Right cardiac atrium (tissue), 5 donors: ENCODE data around the gene TEX13B. TPM values are rescaled to one million over a fixed set of nuclear protein-coding genes. Genes with fewer than 3 reads are reported as not detected.

Source experiments
- ATAC-seq, 2 donors: fragments of 200-7000 bp; cut with Tn5 transposase; one replicate each; pipeline versions ENCODE4 v1.8.0 to v1.9.1; 2020; ENCODE audit warnings: moderate library complexity in 2 of 2, mild to moderate bottlenecking in 1 of 2
- DNase-seq, 3 donors: peaks; one replicate each; pipeline ENCODE4 v3.0.0-alpha.2; 2020
- H3K27ac ChIP-seq: one replicate; pipeline ENCODE4 v1.5.1; 2013; ENCODE audit warnings: mild to moderate bottlenecking, low read length, control low read depth, moderate library complexity
- H3K27me3 ChIP-seq: one replicate; pipeline ENCODE4 v1.6.1; 2013; ENCODE audit not compliant: control insufficient read depth, insufficient read depth
- H3K4me1 ChIP-seq: one replicate; pipeline ENCODE4 v1.6.1; 2013; ENCODE audit warnings: low read length; ENCODE audit not compliant: control insufficient read depth, insufficient read depth
- H3K4me3 ChIP-seq: one replicate; pipeline ENCODE4 v1.5.1; 2013; ENCODE audit warnings: low read length, control low read depth
- H3K9me3 ChIP-seq: one replicate; pipeline ENCODE4 v1.6.1; 2013; ENCODE audit warnings: low read length; ENCODE audit not compliant: control insufficient read depth
- WGBS: extraction: QIAGEN DNeasy Blood & Tissue Kit; methylation state at CpG from one replicate; pipeline ENCODE4 v1.1.7; 2013; 5-methylcytosine and 5-hydroxymethylcytosine counted together
- intact Hi-C, 4 donors: fragments of 100-400 bp; cut with DNase I; formaldehyde crosslinking; loops; one replicate each; pipeline versions ENCODE4 v1.11.0 to v1.14.0; 2022 to 2023
- polyA plus RNA-seq: library from polyadenylated mRNA; stranded (reverse); fragments of 200-250 nt; gene quantifications from one replicate; pipeline ENCODE4 v1.2.3, GENCODE V29; 2013
- total RNA-seq, 4 donors: library from RNA; stranded (reverse); fragmentation: NEBNext Ultra II Directional; extraction: Animal tissue kit (Norgen Biotek cat#: 25700); gene quantifications; one replicate each; pipeline ENCODE4 v1.2.1, GENCODE V29; 2021
- donor health status: healthy with polysubstance abuse.
- donor health status: DM: no; HTN: yes; CAD: no.
- donor health status: DM: no; HTN: no; CAD: no.
- donor health status: DM: no; HTN: yes; CAD: no; lungs with severe emphysema.
- donor health status: DM: yes; HTN: yes; CAD: no.

TEX13B gene
- total and polyA plus RNA-seq, 5 donors: not detected

- no peak overlapping the region for H3K27ac ChIP-seq
- no peaks in the 10 kb centered on the region for H3K9me3 ChIP-seq
- WGBS: 8% methylated on average over 48 of the region's 48 CpGs
- peak in 1 of 3 donors; percentile 39 for DNase-seq
- peak in 1 of 2 donors; percentile 47 for ATAC-seq
- no peak overlapping the region for H3K4me3 ChIP-seq
- intact Hi-C loops: no loop called here
- no peaks in the 10 kb centered on the region for H3K4me1 ChIP-seq
- H3K27me3 ChIP-seq: no peaks in the 10 kb centered on the region
These were observed 46.3 kb downstream of the TEX13B start for GRCh38 chrX:107935664-107936433.

DNA sequence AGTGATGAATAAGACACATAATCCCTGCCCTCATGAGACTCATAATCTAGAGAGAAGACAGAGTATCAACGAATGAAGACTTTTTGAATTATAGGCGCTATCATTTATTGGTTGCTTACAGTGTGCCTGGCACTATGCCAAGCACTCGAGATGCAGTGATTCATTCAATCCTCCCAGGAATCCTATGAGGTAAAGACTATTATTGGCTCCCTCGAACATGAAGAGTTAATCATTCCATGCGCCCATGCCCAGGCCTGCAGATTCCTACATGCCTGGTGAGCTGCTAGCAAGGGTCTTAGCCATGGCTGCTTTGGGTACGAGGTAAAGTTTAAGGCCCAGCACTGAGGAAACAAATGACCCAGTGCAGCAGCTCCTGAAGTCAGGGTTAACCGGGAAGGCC lies 47.0 kb downstream of the TEX13B start:
- Histone ChIP-seq H3K4me3 (no peak overlapping the region), H3K27ac (no peak overlapping the region), H3K27me3 (no peaks in the 10 kb centered on the region), H3K9me3 (no peaks in the 10 kb centered on the region), H3K4me1 (no peaks in the 10 kb centered on the region)
- intact Hi-C loops: no loop called here
- DNase-seq (no peak), ATAC-seq (no peak)
- WGBS: 42% methylated on average over 7 of the region's 7 CpGs

GRCh38 chrX:107934262-107934661 lies 47.9 kb downstream of the TEX13B start:
- 91% methylated on average over 1 of the region's 1 CpG for WGBS
- H3K27me3 ChIP-seq: no peaks in the 10 kb centered on the region
- intact Hi-C loops: no loop called here

More at GRCh38 chrX:107934262-107934661, 47.9 kb downstream of the TEX13B start:
- ATAC-seq: no peak
- no peaks in the 10 kb centered on the region for H3K4me1 ChIP-seq
- H3K27ac ChIP-seq: no peak overlapping the region
- no peak for DNase-seq
- H3K4me3 ChIP-seq: no peak overlapping the region
- H3K9me3 ChIP-seq: no peaks in the 10 kb centered on the region

Other genes with a start within 250 kb of the TEX13B start
- 100 to 1,000 TPM in 1 of 4 donors, 10 to 100 TPM in 3; 52.6 to 129 (median 71.0) TPM for gene TSC22D3, start 206.6 kb downstream of the TEX13B start, total RNA-seq
- gene TSC22D3, start 206.6 kb downstream of the TEX13B start, polyA plus RNA-seq: 104 TPM
- gene NCBP2L, start 204.6 kb downstream of the TEX13B start, total RNA-seq: not detected
- gene NCBP2L, start 204.6 kb downstream of the TEX13B start, polyA plus RNA-seq: not detected
- 1 to 10 TPM; 5.0 to 6.4 (median 5.9) TPM for gene MID2, start 156.5 kb downstream of the TEX13B start, total RNA-seq
- gene MID2, start 156.5 kb downstream of the TEX13B start, polyA plus RNA-seq: 0.79 TPM
- gene VSIG1, start 62.7 kb upstream of the TEX13B start, total RNA-seq: not detected
- gene VSIG1, start 62.7 kb upstream of the TEX13B start, polyA plus RNA-seq: not detected
- gene PSMD10, start 109.2 kb upstream of the TEX13B start, total RNA-seq: 10 to 100 TPM; 20.1 to 27.7 (median 22.9) TPM
- gene PSMD10, start 109.2 kb upstream of the TEX13B start, polyA plus RNA-seq: 25.6 TPM
- gene ATG4A, start 109.4 kb upstream of the TEX13B start, total RNA-seq: 10 to 100 TPM; 15.4 to 18.5 (median 15.7) TPM
- gene ATG4A, start 109.4 kb upstream of the TEX13B start, polyA plus RNA-seq: 14.4 TPM